Ishikawa (cell line): ENCODE data around the gene FAM174A.

ENCODE experiments used
- CEBPB ChIP-seq: IDR thresholded peaks from 2 replicates; pipeline ENCODE4 v1.6.1; 2012
- CREB1 ChIP-seq: IDR thresholded peaks from 2 replicates; pipeline ENCODE4 v1.6.1; 2012; ENCODE audit warnings: low read depth
- EGR1 ChIP-seq: IDR thresholded peaks from 2 replicates; pipeline ENCODE4 v1.6.1; 2012
- EP300 ChIP-seq: IDR thresholded peaks from 2 replicates; pipeline ENCODE4 v1.6.1; 2012; ENCODE audit warnings: borderline replicate concordance
- FOXM1 ChIP-seq: IDR thresholded peaks from 2 replicates; pipeline ENCODE4 v1.6.1; 2012; ENCODE audit warnings: low read depth, borderline replicate concordance
- NFIC ChIP-seq: IDR thresholded peaks from 2 replicates; pipeline ENCODE4 v1.6.1; 2012
- RAD21 ChIP-seq: IDR thresholded peaks from 2 replicates; pipeline ENCODE4 v1.6.1; 2012; ENCODE audit warnings: low read depth
- TAF1 ChIP-seq: IDR thresholded peaks from 2 replicates; pipeline ENCODE4 v1.6.1; 2012; ENCODE audit warnings: low read depth, mild to moderate bottlenecking
- TCF12 ChIP-seq: IDR thresholded peaks from 2 replicates; pipeline ENCODE4 v1.6.1; 2012; ENCODE audit warnings: low read depth
- TEAD4 ChIP-seq: IDR thresholded peaks from 2 replicates; pipeline ENCODE4 v1.6.1; 2012
- YY1 ChIP-seq: IDR thresholded peaks from 2 replicates; pipeline ENCODE4 v1.6.1; 2012; ENCODE audit warnings: low read depth
- ZBTB7A ChIP-seq: IDR thresholded peaks from 2 replicates; pipeline ENCODE4 v1.6.1; 2012; ENCODE audit warnings: low read depth
- TF ChIP-seq, protein P1 (sequence below): IDR thresholded peaks from 2 replicates; pipeline ENCODE4 v1.6.1; 2012
- TF ChIP-seq, protein P2 (sequence below): IDR thresholded peaks from 2 replicates; pipeline ENCODE4 v1.6.1; 2012
- TF ChIP-seq, protein P3 (sequence below): IDR thresholded peaks from 2 replicates; pipeline ENCODE4 v1.6.1; 2012; ENCODE audit warnings: low read depth, mild to moderate bottlenecking

Gene FAM174A

DNA sequence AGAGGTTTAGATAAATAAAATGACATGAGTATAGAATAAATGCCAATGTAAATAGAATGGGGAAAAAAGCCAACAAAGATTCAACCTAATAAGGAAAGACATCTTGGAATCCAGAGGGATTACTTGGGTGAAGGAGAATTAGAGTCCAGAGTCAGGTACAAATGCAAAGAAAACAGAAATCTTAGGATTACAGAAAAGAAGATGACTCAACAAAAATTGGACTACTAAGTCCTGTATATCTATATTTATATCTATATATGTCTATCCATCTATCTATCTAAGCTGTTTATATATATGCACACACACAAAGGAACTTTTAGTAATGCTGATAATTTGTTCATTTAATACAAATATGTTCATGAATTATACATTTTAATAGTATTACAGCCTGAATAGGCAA is 27.6 kb downstream of the FAM174A start:
- TF ChIP-seq YY1 (no peak), CREB1 (no peak)
- TF ChIP-seq, protein P1, sequence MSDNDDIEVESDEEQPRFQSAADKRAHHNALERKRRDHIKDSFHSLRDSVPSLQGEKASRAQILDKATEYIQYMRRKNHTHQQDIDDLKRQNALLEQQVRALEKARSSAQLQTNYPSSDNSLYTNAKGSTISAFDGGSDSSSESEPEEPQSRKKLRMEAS: no peak
- TF ChIP-seq, protein P2, sequence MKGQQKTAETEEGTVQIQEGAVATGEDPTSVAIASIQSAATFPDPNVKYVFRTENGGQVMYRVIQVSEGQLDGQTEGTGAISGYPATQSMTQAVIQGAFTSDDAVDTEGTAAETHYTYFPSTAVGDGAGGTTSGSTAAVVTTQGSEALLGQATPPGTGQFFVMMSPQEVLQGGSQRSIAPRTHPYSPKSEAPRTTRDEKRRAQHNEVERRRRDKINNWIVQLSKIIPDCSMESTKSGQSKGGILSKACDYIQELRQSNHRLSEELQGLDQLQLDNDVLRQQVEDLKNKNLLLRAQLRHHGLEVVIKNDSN: no peak

DNA sequence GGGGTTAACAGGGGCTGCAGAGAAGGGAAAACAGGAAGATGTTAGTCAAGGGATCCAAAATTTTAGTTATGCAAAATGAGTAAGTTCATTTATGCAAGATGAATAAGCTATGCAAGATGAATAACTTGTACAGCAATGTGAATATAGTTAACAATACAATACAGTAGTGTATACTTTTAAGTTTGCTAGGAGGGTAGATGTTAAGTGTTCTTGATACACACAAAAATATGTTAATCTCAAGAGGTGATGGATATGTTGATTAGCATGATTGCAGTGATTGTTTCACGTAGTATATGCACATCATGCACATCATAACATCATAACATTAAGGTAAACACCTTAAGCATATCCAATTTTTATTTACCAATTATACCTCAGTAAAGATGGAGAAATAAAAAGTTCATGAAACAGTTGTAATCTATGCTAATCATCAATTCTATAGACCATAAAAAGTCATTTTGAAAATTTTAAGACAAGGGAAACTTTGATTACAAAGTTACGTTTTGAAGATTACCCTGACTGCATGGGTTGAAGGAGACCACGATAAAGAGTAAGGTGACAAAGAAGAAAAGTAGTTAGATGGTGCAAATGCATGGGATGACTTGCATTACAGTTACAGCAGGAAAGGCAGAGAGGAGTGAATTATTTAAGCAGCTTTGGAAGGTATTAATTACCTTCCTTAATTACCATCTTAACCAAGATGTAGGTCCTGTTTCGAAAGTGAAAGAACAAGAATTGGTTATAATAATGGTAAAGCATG is 31.4 kb downstream of the FAM174A start:
- TF ChIP-seq, protein P1: no peak
- TF ChIP-seq TEAD4: no peak
- TF ChIP-seq, protein P2: no peak
- no peak for TF ChIP-seq EP300
- no peak for TF ChIP-seq FOXM1
- TF ChIP-seq NFIC: no peak
- TF ChIP-seq, protein P3, sequence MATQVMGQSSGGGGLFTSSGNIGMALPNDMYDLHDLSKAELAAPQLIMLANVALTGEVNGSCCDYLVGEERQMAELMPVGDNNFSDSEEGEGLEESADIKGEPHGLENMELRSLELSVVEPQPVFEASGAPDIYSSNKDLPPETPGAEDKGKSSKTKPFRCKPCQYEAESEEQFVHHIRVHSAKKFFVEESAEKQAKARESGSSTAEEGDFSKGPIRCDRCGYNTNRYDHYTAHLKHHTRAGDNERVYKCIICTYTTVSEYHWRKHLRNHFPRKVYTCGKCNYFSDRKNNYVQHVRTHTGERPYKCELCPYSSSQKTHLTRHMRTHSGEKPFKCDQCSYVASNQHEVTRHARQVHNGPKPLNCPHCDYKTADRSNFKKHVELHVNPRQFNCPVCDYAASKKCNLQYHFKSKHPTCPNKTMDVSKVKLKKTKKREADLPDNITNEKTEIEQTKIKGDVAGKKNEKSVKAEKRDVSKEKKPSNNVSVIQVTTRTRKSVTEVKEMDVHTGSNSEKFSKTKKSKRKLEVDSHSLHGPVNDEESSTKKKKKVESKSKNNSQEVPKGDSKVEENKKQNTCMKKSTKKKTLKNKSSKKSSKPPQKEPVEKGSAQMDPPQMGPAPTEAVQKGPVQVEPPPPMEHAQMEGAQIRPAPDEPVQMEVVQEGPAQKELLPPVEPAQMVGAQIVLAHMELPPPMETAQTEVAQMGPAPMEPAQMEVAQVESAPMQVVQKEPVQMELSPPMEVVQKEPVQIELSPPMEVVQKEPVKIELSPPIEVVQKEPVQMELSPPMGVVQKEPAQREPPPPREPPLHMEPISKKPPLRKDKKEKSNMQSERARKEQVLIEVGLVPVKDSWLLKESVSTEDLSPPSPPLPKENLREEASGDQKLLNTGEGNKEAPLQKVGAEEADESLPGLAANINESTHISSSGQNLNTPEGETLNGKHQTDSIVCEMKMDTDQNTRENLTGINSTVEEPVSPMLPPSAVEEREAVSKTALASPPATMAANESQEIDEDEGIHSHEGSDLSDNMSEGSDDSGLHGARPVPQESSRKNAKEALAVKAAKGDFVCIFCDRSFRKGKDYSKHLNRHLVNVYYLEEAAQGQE: no peak
- no peak for TF ChIP-seq ZBTB7A
- no peak for TF ChIP-seq EGR1
- TF ChIP-seq YY1: no peak
- no peak for TF ChIP-seq RAD21
- no peak for TF ChIP-seq TCF12
- no peak for TF ChIP-seq CEBPB
- no peak for TF ChIP-seq CREB1
- TF ChIP-seq TAF1: no peak

DNA sequence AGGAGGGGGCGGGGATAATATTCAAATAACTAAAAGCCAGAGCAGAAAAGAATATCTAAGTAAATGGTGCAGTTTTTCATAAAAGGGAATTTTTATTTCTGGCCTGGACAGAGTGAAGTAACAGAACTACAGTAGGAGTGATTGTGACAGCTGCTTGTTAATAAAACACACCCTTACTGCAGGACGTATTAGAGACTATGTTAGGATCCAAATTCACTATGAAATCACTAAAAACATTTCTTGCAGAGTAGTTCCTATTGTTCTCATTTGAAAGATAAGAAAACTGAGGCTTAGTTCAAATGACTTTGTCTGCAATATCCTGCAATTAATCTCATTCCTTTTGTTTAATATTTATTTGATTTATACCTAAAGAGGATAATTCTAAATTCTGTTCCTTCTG is 39.5 kb downstream of the FAM174A start:
- TF ChIP-seq, protein P1: no peak
- TF ChIP-seq EGR1: no peak

DNA sequence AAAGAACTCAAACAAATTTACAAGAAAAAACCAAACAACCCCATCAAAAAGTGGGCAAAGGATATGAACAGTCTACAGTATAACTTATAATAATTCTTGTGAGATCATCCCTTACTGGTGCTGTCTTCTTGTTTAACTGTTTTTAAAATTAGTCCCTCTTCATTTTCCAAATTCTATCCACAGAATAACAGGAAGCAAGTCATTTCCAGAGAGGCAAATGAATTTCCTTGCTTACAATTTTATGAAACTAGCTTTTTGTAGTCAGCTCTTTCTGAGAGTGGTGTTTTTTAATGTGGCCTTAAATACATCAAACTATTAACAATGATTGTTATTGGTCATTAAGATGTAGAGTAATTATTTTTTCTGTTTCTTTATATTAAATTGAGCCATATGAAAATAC is 40.6 kb downstream of the FAM174A start:
- TF ChIP-seq EP300 (no peak), EGR1 (no peak), FOXM1 (no peak), NFIC (no peak), CREB1 (no peak), TCF12 (no peak), RAD21 (no peak), ZBTB7A (no peak), CEBPB (no peak), TAF1 (no peak), YY1 (no peak), TEAD4 (no peak)
- TF ChIP-seq, protein P3: no peak
- TF ChIP-seq, protein P1: no peak
- TF ChIP-seq, protein P2: no peak

DNA sequence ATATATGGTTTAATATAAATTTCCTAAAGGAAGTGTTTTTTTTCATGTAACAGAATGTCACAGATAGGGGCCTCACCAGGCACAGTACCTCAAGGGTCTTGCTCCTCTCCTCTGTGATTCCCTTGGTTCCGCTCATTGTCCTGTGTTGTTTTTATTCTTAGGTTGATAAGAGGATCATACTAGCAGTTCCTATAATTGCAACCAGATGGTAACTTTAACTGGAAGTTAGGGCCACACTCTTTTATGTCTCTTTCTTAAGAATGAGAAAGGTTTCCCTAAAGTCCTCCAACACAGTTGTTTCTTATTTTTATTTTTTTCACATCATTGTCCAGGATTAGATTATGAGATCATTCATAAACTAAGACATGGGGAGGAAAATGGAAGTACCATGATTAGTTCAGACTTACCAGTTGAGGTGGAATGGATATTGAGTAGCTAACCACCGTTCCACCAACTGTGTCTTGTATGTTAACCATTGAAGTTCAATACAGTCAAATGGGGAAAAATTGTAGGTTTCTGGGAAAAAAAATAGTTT is 41.1 kb downstream of the FAM174A start:
- no peak for TF ChIP-seq TEAD4
- TF ChIP-seq, protein P3: no peak
- TF ChIP-seq YY1: no peak
